ENCODE results near the gene ACER3.

The ACER3 gene

DNA sequence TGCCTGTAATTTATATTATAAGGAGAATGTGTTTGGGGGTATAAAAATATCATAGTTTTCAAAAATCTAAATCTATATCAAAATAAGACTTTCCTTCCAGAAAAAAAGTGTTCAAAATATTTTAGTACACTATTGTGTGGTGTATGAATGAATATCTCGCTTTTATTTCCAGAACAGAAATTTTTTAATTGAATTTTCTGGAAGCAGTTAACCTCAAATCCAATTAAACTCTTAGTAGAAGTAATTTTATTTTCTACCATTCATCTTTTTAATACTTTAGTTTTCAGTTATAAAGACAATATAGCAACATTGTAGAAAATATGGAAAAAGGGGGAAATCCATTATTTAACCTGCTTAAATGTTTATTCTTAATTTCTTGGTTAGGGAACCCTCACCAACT, 58.7 kb downstream of the ACER3 start:
- TF ChIP-seq SNAI2 (CRISPR knock-in tag; IDR thresholded peaks at IDR 0.05) = no peak
- no peak for TF ChIP-seq ISL1 (CRISPR knock-in tag; IDR thresholded peaks at IDR 0.05)
- no peak for TF ChIP-seq ARNTL (CRISPR knock-in tag; IDR thresholded peaks at IDR 0.05; ENCODE audit: borderline replicate concordance, low read depth)
- TF ChIP-seq PPARA (CRISPR knock-in tag; IDR thresholded peaks at IDR 0.05; ENCODE audit: borderline replicate concordance) = no peak
- TF ChIP-seq, protein P1, sequence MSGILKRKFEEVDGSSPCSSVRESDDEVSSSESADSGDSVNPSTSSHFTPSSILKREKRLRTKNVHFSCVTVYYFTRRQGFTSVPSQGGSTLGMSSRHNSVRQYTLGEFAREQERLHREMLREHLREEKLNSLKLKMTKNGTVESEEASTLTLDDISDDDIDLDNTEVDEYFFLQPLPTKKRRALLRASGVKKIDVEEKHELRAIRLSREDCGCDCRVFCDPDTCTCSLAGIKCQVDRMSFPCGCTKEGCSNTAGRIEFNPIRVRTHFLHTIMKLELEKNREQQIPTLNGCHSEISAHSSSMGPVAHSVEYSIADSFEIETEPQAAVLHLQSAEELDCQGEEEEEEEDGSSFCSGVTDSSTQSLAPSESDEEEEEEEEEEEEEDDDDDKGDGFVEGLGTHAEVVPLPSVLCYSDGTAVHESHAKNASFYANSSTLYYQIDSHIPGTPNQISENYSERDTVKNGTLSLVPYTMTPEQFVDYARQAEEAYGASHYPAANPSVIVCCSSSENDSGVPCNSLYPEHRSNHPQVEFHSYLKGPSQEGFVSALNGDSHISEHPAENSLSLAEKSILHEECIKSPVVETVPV (CRISPR knock-in tag; IDR thresholded peaks at IDR 0.05) = no peak
- no peak for TF ChIP-seq CSDC2 (CRISPR knock-in tag; IDR thresholded peaks at IDR 0.05)
- ATAC-seq = no peak

DNA sequence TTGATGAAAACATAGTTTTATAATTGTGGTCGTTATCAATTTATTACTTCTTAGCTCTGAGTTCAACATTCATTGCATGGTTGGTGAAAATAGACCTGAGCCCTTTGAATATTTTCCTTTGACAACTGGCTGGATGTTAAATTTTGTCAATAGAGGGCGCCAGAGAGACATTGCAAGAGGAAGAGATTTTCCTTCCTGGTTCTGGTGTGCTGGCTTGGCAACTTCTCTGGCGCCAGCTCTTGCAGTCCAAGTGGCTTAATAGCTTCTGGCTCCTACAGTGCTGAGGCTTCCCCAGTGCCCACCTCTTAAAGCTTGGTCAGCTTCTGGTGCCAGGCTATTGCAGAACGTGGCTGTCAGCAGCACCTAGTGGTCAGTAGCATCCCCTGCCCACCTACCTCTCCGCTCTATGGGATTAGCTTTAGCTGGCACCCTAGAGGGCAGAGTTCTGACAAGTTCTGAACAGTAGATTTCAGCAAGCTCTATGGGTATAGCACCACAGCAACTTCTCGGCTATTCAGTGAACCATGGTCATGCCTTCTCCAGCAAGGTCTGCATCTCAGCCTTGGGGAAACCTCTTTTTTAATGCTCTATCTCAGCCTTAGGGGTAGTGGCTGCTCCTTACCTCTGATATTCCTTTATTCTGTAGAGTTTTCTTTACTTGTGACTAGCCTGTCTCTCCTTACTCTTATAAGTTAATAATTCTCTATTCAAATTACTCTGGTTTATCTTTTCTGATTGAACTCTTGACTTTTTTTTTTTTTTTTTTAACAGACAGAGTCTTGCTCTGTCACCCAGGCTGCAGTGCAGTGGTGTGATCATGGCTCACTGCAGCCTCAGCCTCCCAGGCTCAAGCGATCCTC, 59.4 kb downstream of the ACER3 start:
- TF ChIP-seq TOX (CRISPR knock-in tag; IDR thresholded peaks at IDR 0.05; ENCODE audit: borderline replicate concordance) (no peak), ARNTL (CRISPR knock-in tag; IDR thresholded peaks at IDR 0.05; ENCODE audit: borderline replicate concordance, low read depth) (no peak), ZFP3 (CRISPR knock-in tag; IDR thresholded peaks at IDR 0.05) (peak; percentile 80; the same call in 1 of the 2 replicates), ESRRG (CRISPR knock-in tag; IDR thresholded peaks at IDR 0.05) (no peak), PPARA (CRISPR knock-in tag; IDR thresholded peaks at IDR 0.05; ENCODE audit: borderline replicate concordance) (no peak), BACH2 (CRISPR knock-in tag; IDR thresholded peaks at IDR 0.05; ENCODE audit: borderline replicate concordance) (no peak)
- TF ChIP-seq, protein P1 (CRISPR knock-in tag; IDR thresholded peaks at IDR 0.05) = no peak
- ATAC-seq = peak; percentile 90

DNA sequence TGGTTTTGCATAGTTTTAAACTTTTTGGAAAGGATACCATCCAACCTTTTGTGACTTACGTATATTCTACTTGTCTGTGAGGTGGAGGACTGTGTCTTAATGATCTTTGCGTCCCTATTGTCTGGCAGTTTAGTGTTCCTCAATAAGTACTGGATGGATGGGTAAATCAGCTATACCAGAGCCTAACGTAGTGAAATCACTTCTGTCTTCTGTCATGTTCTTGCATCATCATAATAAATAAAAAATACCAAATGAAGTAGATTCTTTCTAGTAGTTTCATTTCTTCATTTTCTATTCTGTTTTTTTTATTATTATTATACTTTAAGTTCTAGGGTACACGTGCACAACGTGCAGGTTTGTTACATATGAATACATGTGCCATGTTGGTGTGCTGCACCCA, 66.4 kb downstream of the ACER3 start:
- TF ChIP-seq, protein P2, sequence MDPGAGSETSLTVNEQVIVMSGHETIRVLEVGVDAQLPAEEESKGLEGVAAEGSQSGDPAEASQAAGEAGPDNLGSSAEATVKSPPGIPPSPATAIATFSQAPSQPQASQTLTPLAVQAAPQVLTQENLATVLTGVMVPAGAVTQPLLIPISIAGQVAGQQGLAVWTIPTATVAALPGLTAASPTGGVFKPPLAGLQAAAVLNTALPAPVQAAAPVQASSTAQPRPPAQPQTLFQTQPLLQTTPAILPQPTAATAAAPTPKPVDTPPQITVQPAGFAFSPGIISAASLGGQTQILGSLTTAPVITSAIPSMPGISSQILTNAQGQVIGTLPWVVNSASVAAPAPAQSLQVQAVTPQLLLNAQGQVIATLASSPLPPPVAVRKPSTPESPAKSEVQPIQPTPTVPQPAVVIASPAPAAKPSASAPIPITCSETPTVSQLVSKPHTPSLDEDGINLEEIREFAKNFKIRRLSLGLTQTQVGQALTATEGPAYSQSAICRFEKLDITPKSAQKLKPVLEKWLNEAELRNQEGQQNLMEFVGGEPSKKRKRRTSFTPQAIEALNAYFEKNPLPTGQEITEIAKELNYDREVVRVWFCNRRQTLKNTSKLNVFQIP (CRISPR knock-in tag; IDR thresholded peaks at IDR 0.05; ENCODE audit: borderline replicate concordance, low read depth) = no peak
- no peak for TF ChIP-seq BACH2 (CRISPR knock-in tag; IDR thresholded peaks at IDR 0.05; ENCODE audit: borderline replicate concordance)
- no peak for ATAC-seq

DNA sequence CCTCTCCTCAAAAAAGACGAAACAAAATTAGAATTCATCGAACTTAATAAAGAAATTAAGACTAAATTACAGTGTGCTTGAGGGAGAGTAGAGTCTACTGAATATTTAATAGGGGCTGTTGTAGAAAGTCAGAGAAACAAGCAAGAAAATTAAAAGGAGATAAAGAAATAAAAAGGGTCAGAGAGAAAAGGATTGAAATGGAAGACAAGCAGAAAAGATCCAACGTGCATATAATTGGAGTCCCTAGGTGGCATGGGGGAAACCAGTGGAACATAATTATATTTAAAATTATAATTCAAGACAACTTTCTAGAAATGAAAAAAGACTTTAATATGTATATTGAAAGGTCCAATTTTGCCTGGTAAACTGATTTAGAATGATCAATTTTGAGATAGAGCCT, 74.3 kb downstream of the ACER3 start:
- ATAC-seq = no peak
- TF ChIP-seq GLIS3 (CRISPR knock-in tag; IDR thresholded peaks at IDR 0.05) (no peak), CSDC2 (CRISPR knock-in tag; IDR thresholded peaks at IDR 0.05) (no peak)
- TF ChIP-seq, protein P3, sequence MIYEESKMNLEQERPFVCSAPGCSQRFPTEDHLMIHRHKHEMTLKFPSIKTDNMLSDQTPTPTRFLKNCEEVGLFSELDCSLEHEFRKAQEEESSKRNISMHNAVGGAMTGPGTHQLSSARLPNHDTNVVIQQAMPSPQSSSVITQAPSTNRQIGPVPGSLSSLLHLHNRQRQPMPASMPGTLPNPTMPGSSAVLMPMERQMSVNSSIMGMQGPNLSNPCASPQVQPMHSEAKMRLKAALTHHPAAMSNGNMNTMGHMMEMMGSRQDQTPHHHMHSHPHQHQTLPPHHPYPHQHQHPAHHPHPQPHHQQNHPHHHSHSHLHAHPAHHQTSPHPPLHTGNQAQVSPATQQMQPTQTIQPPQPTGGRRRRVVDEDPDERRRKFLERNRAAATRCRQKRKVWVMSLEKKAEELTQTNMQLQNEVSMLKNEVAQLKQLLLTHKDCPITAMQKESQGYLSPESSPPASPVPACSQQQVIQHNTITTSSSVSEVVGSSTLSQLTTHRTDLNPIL (CRISPR knock-in tag; IDR thresholded peaks at IDR 0.05; ENCODE audit: low read depth) = no peak
- TF ChIP-seq, protein P1 (CRISPR knock-in tag; IDR thresholded peaks at IDR 0.05) = no peak

DNA sequence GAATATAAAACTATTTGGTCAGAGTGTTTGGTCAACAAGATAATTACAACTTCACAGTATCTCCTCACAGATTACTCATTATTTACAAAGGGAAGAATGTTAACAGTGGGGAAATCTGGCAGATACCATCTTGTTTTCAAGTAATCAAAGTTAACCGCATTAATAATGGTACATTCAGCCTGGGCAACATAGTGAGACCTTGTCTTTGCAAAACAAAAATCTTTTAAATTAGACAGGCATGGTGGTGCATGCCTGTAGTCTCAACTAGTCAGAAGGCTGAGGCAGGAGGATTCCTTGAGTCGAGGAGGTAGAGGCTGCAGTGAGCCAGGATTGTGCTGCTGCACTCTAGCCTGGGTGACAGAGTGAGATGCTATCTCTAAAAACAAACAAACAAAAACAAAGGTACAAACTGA, 78.5 kb downstream of the ACER3 start:
- ATAC-seq = no peak
- TF ChIP-seq TOX (CRISPR knock-in tag; IDR thresholded peaks at IDR 0.05; ENCODE audit: borderline replicate concordance) = no peak
- TF ChIP-seq ZFP3 (CRISPR knock-in tag; IDR thresholded peaks at IDR 0.05) = no peak
- TF ChIP-seq GLIS3 (CRISPR knock-in tag; IDR thresholded peaks at IDR 0.05) = no peak
- TF ChIP-seq ISL1 (CRISPR knock-in tag; IDR thresholded peaks at IDR 0.05) = no peak
- TF ChIP-seq, protein P4, sequence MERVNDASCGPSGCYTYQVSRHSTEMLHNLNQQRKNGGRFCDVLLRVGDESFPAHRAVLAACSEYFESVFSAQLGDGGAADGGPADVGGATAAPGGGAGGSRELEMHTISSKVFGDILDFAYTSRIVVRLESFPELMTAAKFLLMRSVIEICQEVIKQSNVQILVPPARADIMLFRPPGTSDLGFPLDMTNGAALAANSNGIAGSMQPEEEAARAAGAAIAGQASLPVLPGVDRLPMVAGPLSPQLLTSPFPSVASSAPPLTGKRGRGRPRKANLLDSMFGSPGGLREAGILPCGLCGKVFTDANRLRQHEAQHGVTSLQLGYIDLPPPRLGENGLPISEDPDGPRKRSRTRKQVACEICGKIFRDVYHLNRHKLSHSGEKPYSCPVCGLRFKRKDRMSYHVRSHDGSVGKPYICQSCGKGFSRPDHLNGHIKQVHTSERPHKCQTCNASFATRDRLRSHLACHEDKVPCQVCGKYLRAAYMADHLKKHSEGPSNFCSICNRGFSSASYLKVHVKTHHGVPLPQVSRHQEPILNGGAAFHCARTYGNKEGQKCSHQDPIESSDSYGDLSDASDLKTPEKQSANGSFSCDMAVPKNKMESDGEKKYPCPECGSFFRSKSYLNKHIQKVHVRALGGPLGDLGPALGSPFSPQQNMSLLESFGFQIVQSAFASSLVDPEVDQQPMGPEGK (CRISPR knock-in tag; IDR thresholded peaks at IDR 0.05; ENCODE audit: borderline replicate concordance) = no peak
- no peak for TF ChIP-seq RARB (CRISPR knock-in tag; IDR thresholded peaks at IDR 0.05)
- TF ChIP-seq, protein P3 (CRISPR knock-in tag; IDR thresholded peaks at IDR 0.05; ENCODE audit: low read depth) = no peak
- TF ChIP-seq ESRRG (CRISPR knock-in tag; IDR thresholded peaks at IDR 0.05) = no peak
- TF ChIP-seq ZFP30 (CRISPR knock-in tag; IDR thresholded peaks at IDR 0.05) = no peak
- TF ChIP-seq, protein P1 (CRISPR knock-in tag; IDR thresholded peaks at IDR 0.05) = no peak
- TF ChIP-seq TCF4 (CRISPR knock-in tag; IDR thresholded peaks at IDR 0.05; ENCODE audit: borderline replicate concordance) = no peak
- no peak for TF ChIP-seq ZNF565 (CRISPR knock-in tag; conservative IDR thresholded peaks at IDR 0.05; ENCODE audit: low read depth)
- TF ChIP-seq ARNTL (CRISPR knock-in tag; IDR thresholded peaks at IDR 0.05; ENCODE audit: borderline replicate concordance, low read depth) = no peak
- TF ChIP-seq ZNF8 (CRISPR knock-in tag; IDR thresholded peaks at IDR 0.05) = no peak
- TF ChIP-seq BACH2 (CRISPR knock-in tag; IDR thresholded peaks at IDR 0.05; ENCODE audit: borderline replicate concordance) = no peak

Measured in SK-N-SH treated with all-trans-retinoic acid at 6 μM for 48 hours (cell line).